Measurements from ENCODE around the gene KRT8.

Gene KRT8

DNA sequence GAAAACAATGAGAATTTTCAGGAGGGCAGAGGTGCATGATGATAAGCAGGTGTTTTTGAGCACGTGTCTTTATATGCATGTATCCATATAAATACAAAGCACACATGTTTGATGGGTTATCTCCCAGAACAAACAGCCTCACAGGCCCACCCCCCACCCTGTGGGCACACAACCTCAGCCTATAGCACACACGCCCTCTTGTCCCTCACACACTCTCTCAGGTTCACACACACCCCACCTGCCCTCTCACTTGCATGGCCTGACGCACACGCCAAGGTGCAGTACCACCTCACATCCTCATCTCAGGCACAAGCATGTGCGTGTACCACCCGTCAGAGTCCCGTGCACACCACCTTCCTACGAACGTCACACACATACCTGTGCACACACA lies 8.6 kb upstream of the KRT8 start:
- DNase-seq (ENCODE audit: low read depth, low spot score) = no peak
- TF ChIP-seq, protein P1, sequence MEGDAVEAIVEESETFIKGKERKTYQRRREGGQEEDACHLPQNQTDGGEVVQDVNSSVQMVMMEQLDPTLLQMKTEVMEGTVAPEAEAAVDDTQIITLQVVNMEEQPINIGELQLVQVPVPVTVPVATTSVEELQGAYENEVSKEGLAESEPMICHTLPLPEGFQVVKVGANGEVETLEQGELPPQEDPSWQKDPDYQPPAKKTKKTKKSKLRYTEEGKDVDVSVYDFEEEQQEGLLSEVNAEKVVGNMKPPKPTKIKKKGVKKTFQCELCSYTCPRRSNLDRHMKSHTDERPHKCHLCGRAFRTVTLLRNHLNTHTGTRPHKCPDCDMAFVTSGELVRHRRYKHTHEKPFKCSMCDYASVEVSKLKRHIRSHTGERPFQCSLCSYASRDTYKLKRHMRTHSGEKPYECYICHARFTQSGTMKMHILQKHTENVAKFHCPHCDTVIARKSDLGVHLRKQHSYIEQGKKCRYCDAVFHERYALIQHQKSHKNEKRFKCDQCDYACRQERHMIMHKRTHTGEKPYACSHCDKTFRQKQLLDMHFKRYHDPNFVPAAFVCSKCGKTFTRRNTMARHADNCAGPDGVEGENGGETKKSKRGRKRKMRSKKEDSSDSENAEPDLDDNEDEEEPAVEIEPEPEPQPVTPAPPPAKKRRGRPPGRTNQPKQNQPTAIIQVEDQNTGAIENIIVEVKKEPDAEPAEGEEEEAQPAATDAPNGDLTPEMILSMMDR (IDR thresholded peaks at IDR 0.05; ENCODE audit: insufficient read depth, low read length, missing control alignments) = no peak
- ChIA-PET POLR2A (no interaction called here), CTCF (no interaction called here)
- no peak overlapping the region for H3K4me3 ChIP-seq (ENCODE audit: low read depth, low read length)

GRCh38 chr12:52912711-52913430 lies 8.0 kb upstream of the KRT8 start:
- ChIA-PET POLR2A (no interaction called here), CTCF (no interaction called here)
- TF ChIP-seq, protein P1 (IDR thresholded peaks at IDR 0.05; ENCODE audit: insufficient read depth, low read length, missing control alignments) = no peak
- no peak overlapping the region for H3K4me3 ChIP-seq (ENCODE audit: low read depth, low read length)
- DNase-seq (ENCODE audit: low read depth, low spot score) = no peak

DNA sequence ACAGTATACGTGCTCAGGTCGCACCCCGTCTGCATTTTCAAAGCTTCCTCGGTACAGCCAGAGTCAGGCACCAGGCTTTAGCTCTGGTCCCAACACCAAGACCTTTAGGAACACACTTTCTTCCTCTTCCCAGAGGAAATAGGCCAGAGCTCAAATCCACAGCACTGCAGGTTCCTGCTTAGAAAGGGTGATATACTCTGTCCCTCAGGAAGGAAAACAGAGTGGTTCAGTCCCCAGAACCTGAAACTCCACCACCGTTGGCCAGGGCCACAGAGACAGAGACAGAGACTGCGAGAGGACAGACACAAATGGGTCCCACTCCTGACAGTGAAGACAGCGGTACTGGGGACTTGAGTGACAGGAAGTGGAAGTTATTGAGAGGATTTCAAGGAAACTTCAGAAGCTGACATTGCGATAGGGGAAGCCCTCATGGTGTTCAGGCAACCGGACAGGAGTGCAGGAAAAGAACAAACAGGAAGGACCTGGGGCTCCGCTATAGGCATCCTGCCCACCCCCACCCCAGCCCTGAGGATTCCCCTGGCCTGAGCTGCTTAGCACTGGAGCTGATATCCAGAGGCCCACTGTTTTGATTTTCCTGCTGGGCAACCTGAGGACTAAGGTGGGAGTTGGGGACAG lies 5.5 kb upstream of the KRT8 start:
- no peak overlapping the region for H3K4me3 ChIP-seq (ENCODE audit: low read depth, low read length)
- ChIA-PET CTCF (interaction anchor here (1.0 to 4.3 kb wide), 5 partner anchors 13 to 72 kb away, joined by 3 to 38 read pairs (median 10); no protein-coding TSS in a partner anchor), POLR2A (no interaction called here)
- DNase-seq (ENCODE audit: low read depth, low spot score) = no peak
- TF ChIP-seq, protein P1 (IDR thresholded peaks at IDR 0.05; ENCODE audit: insufficient read depth, low read length, missing control alignments) = no peak

DNA sequence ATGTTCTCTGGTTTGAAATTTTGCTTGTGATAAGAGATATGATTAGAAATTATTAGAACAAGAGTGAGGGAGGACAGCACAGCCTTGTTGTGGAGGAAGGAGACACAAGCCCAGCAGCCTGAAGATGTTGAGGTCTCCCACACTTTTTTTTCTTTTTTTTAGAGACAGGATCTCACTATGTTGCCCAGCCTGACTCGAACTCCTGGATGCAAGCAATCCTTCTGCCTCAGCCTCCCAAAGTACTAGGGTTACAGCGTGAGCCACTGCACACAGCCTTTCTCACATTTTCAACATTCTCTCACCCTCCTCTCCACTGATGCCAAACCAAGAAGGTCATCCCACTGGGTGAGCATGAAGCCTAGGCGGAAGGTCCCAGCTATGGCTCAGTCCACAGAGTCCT lies 4.9 kb upstream of the KRT8 start:
- CTCF ChIA-PET = interaction anchor here (1.0 to 4.3 kb wide), 5 partner anchors 10 to 73 kb away, joined by 3 to 38 read pairs (median 10); no protein-coding TSS in a partner anchor
- TF ChIP-seq, protein P1 (IDR thresholded peaks at IDR 0.05; ENCODE audit: insufficient read depth, low read length, missing control alignments) = no peak
- POLR2A ChIA-PET = no interaction called here
- H3K4me3 ChIP-seq (ENCODE audit: low read depth, low read length) = no peak overlapping the region
- no peak for DNase-seq (ENCODE audit: low read depth, low spot score)

DNA sequence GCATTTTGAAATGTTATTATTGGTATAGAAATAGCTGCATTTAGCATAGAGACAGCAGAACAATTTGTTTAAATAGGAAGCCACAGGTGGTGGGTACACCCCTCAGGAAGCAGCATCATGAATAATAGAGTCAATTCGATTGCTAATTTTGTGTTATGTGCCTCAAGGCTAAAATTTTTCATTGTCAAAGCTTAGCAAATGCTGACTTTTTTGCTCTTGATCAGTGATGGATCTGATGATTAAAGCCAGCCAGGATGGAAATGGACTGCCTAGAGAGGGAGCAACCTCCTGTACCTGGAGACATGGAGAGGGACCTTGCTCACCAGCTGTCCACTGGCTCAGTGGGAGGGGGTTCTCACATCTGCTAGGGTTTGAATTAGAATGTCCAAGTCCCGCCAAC lies 4.5 kb upstream of the KRT8 start:
- no peak overlapping the region for H3K4me3 ChIP-seq (ENCODE audit: low read depth, low read length)
- no peak for DNase-seq (ENCODE audit: low read depth, low spot score)
- CTCF ChIA-PET = interaction anchor here (1.0 to 4.3 kb wide), 6 partner anchors 11 to 73 kb away, joined by 3 to 38 read pairs (median 8); no protein-coding TSS in a partner anchor
- TF ChIP-seq, protein P1 (IDR thresholded peaks at IDR 0.05; ENCODE audit: insufficient read depth, low read length, missing control alignments) = no peak
- POLR2A ChIA-PET = no interaction called here

DNA sequence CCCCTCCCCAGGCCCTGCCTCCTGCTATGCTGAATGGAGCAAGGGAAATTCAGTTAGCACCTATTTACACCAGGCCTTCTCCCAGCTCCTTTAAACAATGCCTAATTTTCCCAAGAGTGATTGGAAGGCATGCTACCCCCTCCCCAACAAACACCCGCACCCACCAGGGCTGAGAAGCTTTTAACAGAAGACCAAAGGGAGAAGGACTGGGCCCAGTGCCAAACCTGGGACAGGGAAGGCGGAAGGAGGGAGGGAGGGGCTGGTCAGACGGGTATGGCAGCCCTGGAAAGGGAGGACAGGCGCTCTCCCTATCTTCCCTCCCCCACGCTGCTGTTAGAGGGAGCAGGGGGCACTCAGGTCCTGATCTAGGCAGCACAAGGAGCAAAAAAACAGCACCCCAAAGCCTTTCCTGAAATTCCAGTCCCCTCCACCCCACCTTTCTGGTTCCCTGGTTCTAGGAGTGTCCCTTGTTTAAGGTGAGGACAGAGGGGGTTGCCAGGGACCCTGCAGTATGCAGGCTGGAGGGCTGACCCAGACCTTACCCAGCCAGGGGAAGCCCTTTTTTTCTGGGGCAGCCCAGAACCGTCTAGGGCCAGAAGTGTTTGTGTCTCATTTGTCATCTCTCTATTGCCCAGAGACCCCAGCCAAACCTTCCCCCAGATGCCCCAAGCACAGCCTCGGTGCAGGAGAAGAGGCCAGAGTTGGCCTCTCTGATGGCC lies 2.4 kb upstream of the KRT8 start:
- ChIA-PET POLR2A (no interaction called here), CTCF (interaction anchor here (1.0 to 4.3 kb wide), 5 partner anchors 13 to 74 kb away, joined by 3 to 38 read pairs (median 3); no protein-coding TSS in a partner anchor)
- no peak for DNase-seq (ENCODE audit: low read depth, low spot score)
- H3K4me3 ChIP-seq (ENCODE audit: low read depth, low read length) = no peak overlapping the region
- TF ChIP-seq, protein P1 (IDR thresholded peaks at IDR 0.05; ENCODE audit: insufficient read depth, low read length, missing control alignments) = no peak

Measured in AG04449 (cell line).